NAMALWA (cell line): ENCODE measurements around the gene OBP2A.

ENCODE experiments used
- DNase-seq: peaks from one replicate; pipeline ENCODE4 v3.0.0-alpha.2; 2015; ENCODE audit warnings: low spot score

Gene OBP2A

GRCh38 chr9:135552021-135552697 is 6.2 kb downstream of the OBP2A start:
- no peak for DNase-seq

DNA sequence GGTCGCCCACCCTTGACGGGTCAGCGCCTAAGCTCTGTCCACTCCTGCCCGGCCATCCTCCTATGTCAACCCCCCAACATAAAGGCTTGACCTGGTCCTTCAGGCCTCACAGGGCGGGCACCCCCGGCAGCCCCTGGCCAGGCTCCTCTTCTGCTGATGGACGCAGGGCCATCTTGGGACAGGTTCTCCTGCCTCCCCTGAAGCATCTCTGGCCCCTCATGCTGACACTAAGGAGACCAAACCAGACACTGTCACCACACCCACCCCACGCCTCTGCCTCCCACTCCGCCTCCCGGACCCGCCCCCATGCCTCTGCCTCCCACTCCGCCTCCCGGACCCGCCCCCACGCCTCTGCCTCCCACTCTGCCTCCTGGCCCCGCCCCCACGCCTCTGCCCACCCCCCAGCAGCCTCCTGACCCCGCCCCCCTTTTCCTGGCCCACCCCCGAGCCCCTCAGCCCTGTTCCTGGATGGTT is 6.8 kb downstream of the OBP2A start:
- DNase-seq = no peak

DNA sequence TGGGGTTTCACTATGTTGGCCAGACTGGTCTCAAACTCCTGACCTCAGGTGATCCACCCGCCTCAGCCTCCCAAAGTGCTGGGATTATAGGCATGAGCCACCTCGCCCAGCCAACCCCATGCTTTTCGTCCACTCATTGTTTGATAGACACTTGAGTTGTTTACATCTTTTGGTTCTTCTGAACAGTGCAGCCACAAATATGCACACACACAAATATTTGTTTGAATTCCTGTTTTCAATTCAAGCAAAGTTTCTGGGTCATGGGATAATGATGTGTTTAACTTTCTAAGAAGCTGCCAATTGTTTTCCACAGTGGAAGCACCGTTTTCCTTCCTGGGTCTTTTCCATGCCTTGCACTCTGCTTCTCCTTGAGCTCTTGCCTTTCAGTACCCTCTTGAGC is 8.8 kb downstream of the OBP2A start:
- DNase-seq = no peak

GRCh38 chr9:135555203-135555602 is 9.3 kb downstream of the OBP2A start:
- no peak for DNase-seq

DNA sequence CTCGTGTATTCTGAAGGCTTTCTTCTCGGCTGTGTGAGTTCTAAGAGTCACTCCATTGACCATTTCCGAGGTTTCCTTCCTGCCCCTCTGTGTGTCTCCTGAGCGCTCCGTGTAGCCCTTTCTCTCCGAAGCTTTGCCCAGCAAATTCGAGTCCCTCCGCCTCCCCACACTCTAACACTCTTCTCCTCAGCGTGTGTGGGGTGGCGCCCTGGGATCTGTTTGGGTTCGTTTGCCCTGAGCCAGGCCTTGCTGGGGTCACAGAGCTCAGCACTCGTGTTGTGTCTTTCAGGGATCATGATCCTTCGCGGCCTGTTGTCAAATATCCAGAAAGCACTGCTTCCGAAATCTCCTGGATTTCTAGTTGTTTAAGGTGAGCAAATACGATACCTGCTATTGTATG is 10.0 kb downstream of the OBP2A start:
- DNase-seq = no peak

GRCh38 chr9:135559606-135560005 is 13.7 kb downstream of the OBP2A start:
- no peak for DNase-seq

DNA sequence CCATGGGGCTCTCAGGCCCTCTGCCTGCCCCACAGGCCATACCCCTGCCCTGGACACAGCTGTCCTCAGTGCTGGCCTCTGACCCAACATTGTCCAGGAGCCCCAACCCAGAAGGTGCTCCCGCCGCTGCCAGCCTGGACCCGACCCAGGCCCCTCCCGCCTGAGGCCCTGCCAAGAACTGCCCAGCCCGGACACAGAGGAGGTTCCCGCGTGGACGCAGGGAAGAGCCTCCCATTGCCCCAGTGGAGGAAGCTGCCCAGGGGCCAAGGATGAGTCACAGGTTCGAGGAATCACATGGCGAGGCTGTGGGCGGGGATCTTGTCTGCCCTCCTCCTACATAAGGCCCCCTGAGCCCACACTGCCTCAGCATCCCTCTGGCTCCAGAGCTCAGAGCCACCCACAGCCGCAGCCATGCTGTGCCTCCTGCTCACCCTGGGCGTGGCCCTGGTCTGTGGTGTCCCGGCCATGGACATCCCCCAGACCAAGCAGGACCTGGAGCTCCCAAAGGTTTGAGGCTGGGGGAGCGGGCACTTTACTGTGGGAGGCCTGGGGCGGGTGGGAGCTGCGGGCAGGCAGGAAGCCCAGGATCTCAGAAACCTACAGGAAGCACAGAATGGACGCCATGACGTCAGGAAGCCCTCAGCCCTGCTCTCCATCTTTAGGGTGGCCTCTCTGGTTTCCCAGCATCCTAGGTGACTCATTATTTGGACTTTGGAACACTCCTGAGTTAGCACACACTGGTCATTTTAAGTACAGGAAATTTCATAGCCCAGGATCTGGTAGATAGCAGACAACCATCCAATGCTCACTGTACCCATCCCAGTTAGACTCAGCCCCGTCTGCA is 15.7 kb downstream of the OBP2A start, which contains the start of gene PAEP:
Gene PAEP (plus strand): TSS at position 366 of the 844 bp plus-strand sequence.
- no peak for DNase-seq

- no peak for DNase-seq
Measured at GRCh38 chr9:135562235-135562745, 16.4 kb downstream of the OBP2A start.

DNA sequence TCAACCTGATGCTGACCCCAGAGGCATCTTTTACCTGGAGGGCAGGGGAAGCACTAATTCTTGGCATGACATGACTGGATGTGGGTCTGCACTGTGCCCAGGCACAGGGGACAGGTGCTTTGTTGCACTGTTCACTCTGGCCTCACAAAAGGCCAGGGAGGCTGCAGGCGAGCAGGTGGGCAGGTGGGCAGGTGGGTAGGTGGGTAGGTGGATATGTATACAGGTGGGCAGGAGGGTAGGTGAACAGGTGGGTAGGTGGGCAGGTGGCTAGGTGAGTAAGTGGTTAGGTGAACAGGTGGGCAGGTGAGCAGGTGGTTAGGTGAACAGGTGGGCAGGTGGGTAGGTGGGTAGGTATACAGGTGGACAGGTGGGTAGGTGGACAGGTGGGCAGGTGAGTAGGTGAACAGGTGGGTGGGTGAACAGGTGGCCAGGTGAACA is 17.1 kb downstream of the OBP2A start:
- DNase-seq = no peak

DNA sequence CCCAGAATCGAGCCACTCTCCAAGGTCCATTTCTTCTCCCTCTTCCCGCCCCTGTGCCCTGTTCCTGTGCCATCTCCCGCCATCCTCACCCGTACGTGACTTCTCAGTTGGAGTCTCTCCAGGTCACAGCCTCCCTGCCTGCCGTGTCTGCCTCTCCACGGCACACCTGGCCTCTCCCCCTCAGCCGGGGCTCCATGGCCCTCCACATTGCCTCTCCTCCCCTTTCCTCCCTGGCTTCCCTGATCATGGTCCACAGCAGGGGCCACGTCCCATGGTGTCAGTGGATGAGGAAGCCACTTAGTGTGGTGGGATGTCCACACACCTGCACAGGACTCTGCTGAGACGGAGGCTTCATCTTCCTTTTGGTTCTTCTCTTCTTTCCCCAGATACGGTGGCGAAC is 17.9 kb downstream of the OBP2A start:
- no peak for DNase-seq

DNA sequence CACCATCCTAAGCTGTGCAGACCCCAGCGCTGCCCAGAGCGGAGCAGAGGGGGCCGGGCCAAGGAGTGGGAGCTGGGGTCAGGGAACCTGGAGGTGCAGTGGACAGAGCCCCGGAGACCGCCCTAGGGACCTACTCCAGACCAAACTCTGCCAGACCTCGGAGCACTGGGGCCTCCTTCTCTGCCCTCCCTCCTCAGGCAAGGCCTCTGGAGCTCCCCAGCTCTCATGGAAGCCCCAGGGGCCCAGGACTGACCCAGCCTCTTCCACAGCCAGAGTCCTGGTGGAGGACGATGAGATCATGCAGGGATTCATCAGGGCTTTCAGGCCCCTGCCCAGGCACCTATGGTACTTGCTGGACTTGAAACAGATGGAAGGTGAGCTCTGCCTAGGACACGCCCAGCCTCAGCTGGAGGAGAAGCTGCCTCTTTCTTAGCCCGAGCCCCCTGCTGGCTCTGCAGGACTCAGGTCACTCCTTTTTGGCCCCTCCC is 19.3 kb downstream of the OBP2A start:
- peak; percentile 13 for DNase-seq

GRCh38 chr9:135565636-135566035 is 19.7 kb downstream of the OBP2A start:
- DNase-seq = no peak

- no peak for DNase-seq
Measured at GRCh38 chr9:135566552-135566951, 20.6 kb downstream of the OBP2A start.

- DNase-seq = no peak
Measured at GRCh38 chr9:135567311-135567710, 21.4 kb downstream of the OBP2A start.

DNA sequence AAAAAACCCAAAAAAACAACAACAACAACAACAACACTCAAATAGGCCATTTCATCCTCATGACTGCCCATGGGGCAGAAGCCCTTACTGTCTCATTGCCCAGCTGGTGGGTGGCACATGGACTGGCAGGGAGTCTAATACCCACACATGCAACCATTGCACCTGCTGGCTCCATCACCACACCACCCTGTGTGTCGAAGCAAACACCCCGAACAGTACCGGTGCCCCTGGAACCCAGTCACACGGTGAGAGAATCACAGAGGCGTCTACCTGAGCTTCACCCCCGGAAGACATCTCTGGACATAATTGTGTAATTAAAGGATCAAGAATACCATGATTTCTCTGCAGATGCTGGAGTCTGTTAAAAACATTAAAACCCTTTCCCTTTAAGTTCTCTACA is 22.1 kb downstream of the OBP2A start:
- no peak for DNase-seq

- DNase-seq = no peak
Measured at GRCh38 chr9:135570456-135570855, 24.5 kb downstream of the OBP2A start.

- no peak for DNase-seq
Measured at GRCh38 chr9:135572233-135572632, 26.3 kb downstream of the OBP2A start.

DNA sequence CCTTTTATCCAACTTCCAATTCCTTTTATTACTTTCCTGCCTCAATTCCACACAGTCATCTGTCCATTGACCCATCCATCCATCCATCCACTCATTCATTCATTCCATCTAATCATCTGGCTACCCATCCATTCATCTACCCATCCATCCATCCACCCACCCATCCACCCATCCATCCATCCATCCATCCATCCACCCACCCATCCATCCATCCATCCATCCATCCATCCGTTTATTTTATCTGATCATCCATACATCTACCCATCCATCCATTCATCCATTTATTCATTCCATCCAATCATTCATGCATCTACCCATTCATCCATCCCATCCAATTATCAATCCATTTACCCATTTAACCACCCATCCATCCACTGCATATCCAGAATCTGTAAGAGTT is 27.2 kb downstream of the OBP2A start:
- no peak for DNase-seq

- DNase-seq = no peak
Measured at GRCh38 chr9:135574331-135574730, 28.4 kb downstream of the OBP2A start.

DNA sequence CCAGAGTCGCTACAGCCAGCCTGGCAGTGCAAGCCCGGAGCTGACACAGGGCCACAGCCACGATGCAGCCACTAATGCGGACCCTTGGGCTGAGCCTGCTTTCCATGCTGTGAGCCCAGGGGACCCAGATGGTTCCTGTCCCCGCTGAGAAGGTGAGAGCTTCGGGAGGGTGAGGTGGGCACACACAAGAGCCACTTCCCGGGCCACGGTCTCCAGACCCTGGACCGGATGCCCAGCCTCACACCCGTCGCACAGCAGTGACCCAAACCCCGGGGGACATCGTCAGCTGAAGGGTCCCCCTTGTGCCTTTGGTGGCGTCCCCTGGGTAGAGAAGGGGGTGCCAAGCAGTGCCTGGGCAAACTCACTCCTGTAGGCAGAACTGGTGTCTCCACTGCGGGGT is 29.0 kb downstream of the OBP2A start:
- DNase-seq = no peak

DNA sequence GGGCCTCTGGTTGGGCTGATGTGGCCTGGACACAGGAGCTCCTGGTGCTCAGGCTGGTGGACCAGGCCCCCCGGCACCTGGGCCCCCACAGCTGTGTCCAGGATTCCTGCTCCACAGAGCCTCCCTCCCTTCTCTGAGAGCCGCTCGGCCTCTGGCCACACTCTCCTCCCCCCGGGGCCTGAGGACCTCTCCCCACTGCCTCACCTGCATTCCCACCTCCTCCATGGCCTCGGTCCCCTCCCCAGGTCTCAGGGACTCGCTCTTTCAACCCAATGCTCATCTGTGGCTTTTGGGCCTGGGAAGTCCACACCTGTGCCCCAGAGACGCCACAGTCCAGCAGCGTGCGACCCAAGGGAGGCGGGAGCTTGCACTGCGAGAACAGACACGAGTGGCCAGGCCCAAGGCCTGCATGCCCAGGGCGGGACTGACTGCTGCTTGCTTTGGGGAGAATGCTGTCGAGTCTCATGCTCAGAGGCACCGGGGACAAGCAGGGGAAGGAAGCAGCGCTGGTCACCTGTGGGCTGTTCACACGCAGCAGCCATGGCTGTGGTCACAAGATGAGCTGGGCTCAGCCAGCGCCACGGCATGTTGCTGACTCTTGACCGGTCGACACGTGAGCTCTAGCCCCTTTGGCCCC is 30.2 kb downstream of the OBP2A start:
- DNase-seq = no peak

- DNase-seq = no peak
Measured at GRCh38 chr9:135577256-135577655, 31.3 kb downstream of the OBP2A start.
